RWPE2 (cell line): ENCODE measurements around the gene LIN54.

ENCODE experiments used
- ATAC-seq: fragments of 200-7000 bp; cut with Tn5 transposase; 3 replicates; pipeline ENCODE4 v1.9.1; 2021; ENCODE audit warnings: low read depth
- DNase-seq: peaks from one replicate; pipeline ENCODE4 v3.0.0-alpha.2; 2020; ENCODE audit warnings: low spot score
- H3K27ac ChIP-seq: fragments of 450-650 bp; 2 replicates; pipeline ENCODE4 v1.5.1; 2017; ENCODE audit warnings: mild to moderate bottlenecking; ENCODE audit not compliant: poor library complexity, severe bottlenecking
- H3K27me3 ChIP-seq: fragments of 250-450 bp; sonication (Bioruptor Pico); 2 replicates; pipeline ENCODE4 v1.5.1; 2021; ENCODE audit warnings: mild to moderate bottlenecking, moderate library complexity; ENCODE audit not compliant: insufficient read depth, poor library complexity, severe bottlenecking
- H3K36me3 ChIP-seq: fragments of 250-450 bp; sonication (Bioruptor Pico); 2 replicates; pipeline ENCODE4 v1.5.1; 2020; ENCODE audit warnings: low read depth, mild to moderate bottlenecking, moderate library complexity
- H3K4me1 ChIP-seq: fragments of 250-450 bp; sonication (Bioruptor Pico); 2 replicates; pipeline ENCODE4 v1.5.1; 2021; ENCODE audit warnings: mild to moderate bottlenecking, moderate library complexity; ENCODE audit not compliant: insufficient read depth, poor library complexity, severe bottlenecking
- H3K4me3 ChIP-seq: fragments of 250-450 bp; sonication (Bioruptor Pico); 2 replicates; pipeline ENCODE4 v1.5.1; 2021; ENCODE audit warnings: mild to moderate bottlenecking, moderate library complexity; ENCODE audit not compliant: severe bottlenecking
- H3K9me3 ChIP-seq: fragments of 250-450 bp; sonication (Bioruptor Pico); 2 replicates; pipeline ENCODE4 v1.5.1; 2021; ENCODE audit warnings: mild to moderate bottlenecking, moderate library complexity; ENCODE audit not compliant: severe bottlenecking
- CTCF ChIP-seq: fragments of 450-650 bp; IDR thresholded peaks from one replicate; pipeline ENCODE4 v1.5.1; 2017; ENCODE audit warnings: mild to moderate bottlenecking, moderate library complexity; ENCODE audit not compliant: poor library complexity, severe bottlenecking

The LIN54 gene

GRCh38 chr4:83019794-83020494, 9.3 kb upstream of the LIN54 start:
- H3K27me3 ChIP-seq: no peaks in the 10 kb centered on the region
- H3K4me1 ChIP-seq: no peaks in the 10 kb centered on the region
- no peak for DNase-seq
- H3K9me3 ChIP-seq: peaks cover 5% of the 10 kb centered on the region
- no peak overlapping the region for H3K27ac ChIP-seq
- no peak for TF ChIP-seq CTCF
- no peak overlapping the region for H3K4me3 ChIP-seq
- no peak for ATAC-seq
- no peaks in the 10 kb centered on the region for H3K36me3 ChIP-seq

- Histone ChIP-seq H3K27ac (peak overlapping the region; percentile 75), H3K4me1 (peaks cover 16% of the 10 kb centered on the region), H3K9me3 (no peaks in the 10 kb centered on the region), H3K27me3 (no peaks in the 10 kb centered on the region), H3K36me3 (no peaks in the 10 kb centered on the region), H3K4me3 (no peak overlapping the region)
- no peak for ATAC-seq
- TF ChIP-seq CTCF: no peak
- no peak for DNase-seq
Measured at GRCh38 chr4:83013902-83014301, 3.3 kb upstream of the LIN54 start.

GRCh38 chr4:83013420-83013867, 2.8 kb upstream of the LIN54 start:
- Histone ChIP-seq H3K4me3 (peak overlapping the region; percentile 96), H3K36me3 (no peaks in the 10 kb centered on the region), H3K27ac (peak overlapping the region; percentile 75), H3K4me1 (peaks cover 19% of the 10 kb centered on the region), H3K27me3 (no peaks in the 10 kb centered on the region), H3K9me3 (no peaks in the 10 kb centered on the region)
- no peak for DNase-seq
- TF ChIP-seq CTCF: no peak
- no peak for ATAC-seq

- Histone ChIP-seq H3K4me1 (peaks cover 19% of the 10 kb centered on the region), H3K27ac (peak overlapping the region; percentile 75), H3K36me3 (no peaks in the 10 kb centered on the region), H3K9me3 (no peaks in the 10 kb centered on the region), H3K4me3 (peak overlapping the region; percentile 96), H3K27me3 (no peaks in the 10 kb centered on the region)
- ATAC-seq (peak; percentile 79), DNase-seq (peak; percentile 92)
- TF ChIP-seq CTCF: peak; percentile 40
Measured at GRCh38 chr4:83012687-83013419, 2.2 kb upstream of the LIN54 start.
